Mesothelial cell of epicardium (in vitro differentiated cells): Measurements from ENCODE around the gene RANBP17. TPM values are rescaled to one million over a fixed set of nuclear protein-coding genes. Genes with fewer than 3 reads are reported as not detected.
"Not testable (repeated sequence)": the region's sequence is repeated elsewhere in the genome, so short reads cannot be mapped to it uniquely, and the experiment has no call there.

Source experiments
- DNase-seq, 2 experiments: peaks; one replicate each; pipeline ENCODE4 v3.0.0; 2021; ENCODE audit warnings: low spot score in 2 of 2; ENCODE audit not compliant: unreplicated experiment in 2 of 2
- H3K27ac Mint-ChIP-seq: 2 replicates; pipeline ENCODE4 v1.8.0; 2021; ENCODE audit warnings: mixed read lengths
- H3K27me3 Mint-ChIP-seq: 2 replicates; pipeline ENCODE4 v1.8.0; 2021; ENCODE audit warnings: low read depth, mixed read lengths
- H3K36me3 Mint-ChIP-seq: 2 replicates; pipeline ENCODE4 v1.8.0; 2021; ENCODE audit warnings: mixed read lengths
- H3K4me1 Mint-ChIP-seq: 2 replicates; pipeline ENCODE4 v1.8.0; 2021; ENCODE audit warnings: mixed read lengths
- H3K4me3 Mint-ChIP-seq: 2 replicates; pipeline ENCODE4 v1.8.0; 2021; ENCODE audit warnings: mild to moderate bottlenecking, moderate library complexity, mixed read lengths
- H3K9me3 Mint-ChIP-seq: 2 replicates; pipeline ENCODE4 v1.8.0; 2021; ENCODE audit warnings: mixed read lengths
- total RNA-seq: library from RNA; stranded (reverse); gene quantifications from 3 replicates; pipeline ENCODE4 v1.2.1, GENCODE V29; 2021
- TF ChIP-seq, protein P1 (sequence below): fragments of 200-600 bp; sonication (generic); IDR thresholded peaks from one replicate; pipeline ENCODE4 v1.5.0; 2021; ENCODE audit warnings: antibody characterized with exemption; ENCODE audit not compliant: unreplicated experiment

Gene RANBP17
- total RNA-seq, 1 donor from 2014 or later = 60.8 TPM

DNA sequence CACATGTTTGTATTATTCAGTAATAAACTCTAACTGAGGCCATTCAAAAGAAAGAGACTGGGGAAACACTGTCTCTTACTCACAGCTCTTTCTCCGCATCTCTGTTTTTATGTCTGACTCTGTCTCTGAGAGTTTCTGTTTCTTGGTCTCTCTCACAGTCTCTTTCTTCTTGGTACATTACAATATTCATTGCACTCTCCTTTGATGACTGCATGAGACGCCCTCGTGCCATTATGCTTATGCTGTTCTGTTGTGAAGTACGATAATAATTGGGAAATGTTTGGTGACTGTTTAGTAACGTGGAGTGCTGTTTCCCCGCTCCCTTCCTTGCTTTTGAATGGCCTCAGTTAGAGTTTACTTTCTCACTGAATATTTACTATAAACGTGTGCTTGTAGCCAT, 421.9 kb downstream of the RANBP17 start:
- Mint-ChIP-seq H3K36me3 (peaks cover 5% of the 10 kb centered on the region), H3K4me1 (peaks cover 2% of the 10 kb centered on the region), H3K27ac (no peak overlapping the region), H3K27me3 (no peaks in the 10 kb centered on the region), H3K9me3 (no peaks in the 10 kb centered on the region), H3K4me3 (no peak overlapping the region)
- no peak for DNase-seq
- TF ChIP-seq, protein P1, sequence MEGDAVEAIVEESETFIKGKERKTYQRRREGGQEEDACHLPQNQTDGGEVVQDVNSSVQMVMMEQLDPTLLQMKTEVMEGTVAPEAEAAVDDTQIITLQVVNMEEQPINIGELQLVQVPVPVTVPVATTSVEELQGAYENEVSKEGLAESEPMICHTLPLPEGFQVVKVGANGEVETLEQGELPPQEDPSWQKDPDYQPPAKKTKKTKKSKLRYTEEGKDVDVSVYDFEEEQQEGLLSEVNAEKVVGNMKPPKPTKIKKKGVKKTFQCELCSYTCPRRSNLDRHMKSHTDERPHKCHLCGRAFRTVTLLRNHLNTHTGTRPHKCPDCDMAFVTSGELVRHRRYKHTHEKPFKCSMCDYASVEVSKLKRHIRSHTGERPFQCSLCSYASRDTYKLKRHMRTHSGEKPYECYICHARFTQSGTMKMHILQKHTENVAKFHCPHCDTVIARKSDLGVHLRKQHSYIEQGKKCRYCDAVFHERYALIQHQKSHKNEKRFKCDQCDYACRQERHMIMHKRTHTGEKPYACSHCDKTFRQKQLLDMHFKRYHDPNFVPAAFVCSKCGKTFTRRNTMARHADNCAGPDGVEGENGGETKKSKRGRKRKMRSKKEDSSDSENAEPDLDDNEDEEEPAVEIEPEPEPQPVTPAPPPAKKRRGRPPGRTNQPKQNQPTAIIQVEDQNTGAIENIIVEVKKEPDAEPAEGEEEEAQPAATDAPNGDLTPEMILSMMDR = no peak

DNA sequence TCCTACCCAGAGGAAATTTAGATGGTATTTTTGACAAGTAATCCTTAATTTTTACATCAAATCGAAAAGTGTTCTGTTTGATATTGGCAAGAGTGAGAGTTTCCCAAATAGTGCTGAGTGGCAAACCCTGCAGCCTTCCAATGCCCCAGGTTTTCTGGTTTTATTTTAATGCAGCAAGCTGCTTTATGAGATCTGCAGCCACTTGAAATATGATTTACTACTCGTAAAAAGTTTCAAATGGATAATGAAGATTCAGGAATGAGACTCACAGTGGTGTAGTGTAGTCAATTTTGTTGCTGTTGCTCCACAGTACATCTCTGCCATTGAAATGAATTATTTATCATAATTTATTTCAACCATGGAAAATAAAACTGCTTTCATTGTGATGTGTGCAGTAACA, 423.6 kb downstream of the RANBP17 start:
- TF ChIP-seq, protein P1 = no peak
- H3K4me1 Mint-ChIP-seq = peaks cover 2% of the 10 kb centered on the region

DNA sequence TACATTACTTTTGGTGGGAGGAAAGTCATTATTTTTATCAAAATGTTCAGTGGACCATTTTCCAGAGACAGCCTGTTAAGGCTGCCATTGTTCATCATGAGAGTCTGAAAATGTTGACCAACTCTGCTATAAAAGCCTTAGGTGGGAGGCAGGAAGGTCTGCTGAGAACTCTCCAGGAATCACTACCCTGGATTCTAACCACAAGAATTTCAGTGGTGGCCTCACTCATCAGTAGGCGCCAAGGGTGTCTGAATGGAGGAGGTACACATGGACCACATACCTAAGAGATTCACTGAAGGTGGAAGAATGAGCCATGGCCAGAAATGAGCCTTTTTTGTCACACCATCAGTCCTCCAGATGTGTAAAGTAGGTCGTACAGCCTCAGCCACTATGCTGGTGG, 426.2 kb downstream of the RANBP17 start:
- H3K27me3 Mint-ChIP-seq = no peaks in the 10 kb centered on the region
- TF ChIP-seq, protein P1 = no peak
- no peaks in the 10 kb centered on the region for H3K9me3 Mint-ChIP-seq
- no peak overlapping the region for H3K4me3 Mint-ChIP-seq
- no peak for DNase-seq
- no peak overlapping the region for H3K27ac Mint-ChIP-seq
- peaks cover 2% of the 10 kb centered on the region for H3K4me1 Mint-ChIP-seq
- peaks cover under 1% of the 10 kb centered on the region for H3K36me3 Mint-ChIP-seq

More for the DNA sequence above, 423.6 kb downstream of the RANBP17 start:
- no peak for DNase-seq
- peaks cover 5% of the 10 kb centered on the region for H3K36me3 Mint-ChIP-seq
- H3K27ac Mint-ChIP-seq = no peak overlapping the region
- H3K9me3 Mint-ChIP-seq = no peaks in the 10 kb centered on the region
- no peak overlapping the region for H3K4me3 Mint-ChIP-seq
- no peaks in the 10 kb centered on the region for H3K27me3 Mint-ChIP-seq

DNA sequence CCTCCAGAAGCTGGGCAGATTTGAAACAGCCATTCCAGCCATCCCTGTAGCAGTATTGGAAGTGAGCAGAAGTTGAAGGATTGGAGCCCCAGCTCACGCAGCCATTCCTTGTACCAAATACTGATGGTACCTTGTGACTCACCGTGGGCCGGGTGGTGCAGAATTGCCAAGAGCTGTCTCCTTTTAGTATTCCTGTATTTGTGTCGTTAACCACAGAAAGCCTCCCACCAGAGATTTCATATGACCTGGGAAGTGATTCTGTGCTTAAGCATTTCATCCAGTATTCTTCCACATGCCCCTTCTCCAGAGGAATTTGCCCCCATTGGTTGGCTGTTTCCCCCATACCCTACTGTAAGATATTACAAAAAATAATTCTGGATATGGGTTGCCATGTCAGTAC, 429.6 kb downstream of the RANBP17 start:
- H3K27ac Mint-ChIP-seq = no peak overlapping the region
- H3K4me3 Mint-ChIP-seq = no peak overlapping the region
- H3K27me3 Mint-ChIP-seq = no peaks in the 10 kb centered on the region
- no peak for DNase-seq
- H3K4me1 Mint-ChIP-seq = peaks cover 13% of the 10 kb centered on the region
- H3K9me3 Mint-ChIP-seq = no peaks in the 10 kb centered on the region
- H3K36me3 Mint-ChIP-seq = peaks cover 4% of the 10 kb centered on the region
- TF ChIP-seq, protein P1 = no peak

DNA sequence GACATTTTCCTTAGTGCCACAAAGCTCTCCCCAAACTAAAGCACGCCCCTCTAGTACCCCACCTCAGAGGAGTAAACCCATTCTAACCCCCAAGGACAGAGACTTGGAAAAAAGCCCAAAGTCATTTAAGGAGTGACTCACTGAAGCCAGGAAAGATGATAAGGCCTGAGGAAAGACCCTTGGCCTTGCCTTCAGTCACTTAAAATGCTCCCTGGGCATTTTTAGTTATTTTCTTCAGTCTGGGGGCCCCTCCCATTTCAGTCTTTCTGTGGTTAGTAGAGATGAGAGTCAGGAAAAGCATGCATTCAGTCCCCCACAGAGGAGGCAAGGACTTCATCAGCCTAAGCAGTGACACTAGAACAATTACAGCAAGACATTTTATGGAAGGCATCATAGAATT, 433.5 kb downstream of the RANBP17 start:
- TF ChIP-seq, protein P1 = no peak
- peak overlapping the region; percentile 17 for H3K27ac Mint-ChIP-seq
- H3K27me3 Mint-ChIP-seq = no peaks in the 10 kb centered on the region
- H3K36me3 Mint-ChIP-seq = peaks cover 5% of the 10 kb centered on the region
- no peak for DNase-seq
- H3K4me1 Mint-ChIP-seq = peaks cover 13% of the 10 kb centered on the region
- no peak overlapping the region for H3K4me3 Mint-ChIP-seq
- H3K9me3 Mint-ChIP-seq = no peaks in the 10 kb centered on the region

DNA sequence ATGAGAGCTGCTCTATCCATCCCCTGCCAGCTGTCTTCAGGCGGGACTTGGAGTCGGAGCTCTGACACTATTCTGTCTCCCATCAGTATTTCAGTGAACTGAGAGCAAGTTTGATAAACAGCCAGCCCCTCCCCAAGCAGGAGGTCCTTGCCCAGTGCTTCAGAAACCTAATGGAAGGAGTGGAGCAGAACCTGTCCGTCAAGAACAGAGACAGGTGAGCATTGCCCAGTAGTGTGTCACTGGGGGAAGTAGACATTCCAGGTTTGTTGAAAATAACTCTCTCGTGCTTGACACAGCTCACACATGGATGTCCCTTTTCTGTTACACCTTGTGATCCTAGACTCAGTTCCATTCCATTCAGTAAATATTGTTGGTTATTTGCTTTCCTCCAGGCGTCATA, 434.0 kb downstream of the RANBP17 start:
- no peak overlapping the region for H3K27ac Mint-ChIP-seq
- H3K4me1 Mint-ChIP-seq = peaks cover 13% of the 10 kb centered on the region
- no peaks in the 10 kb centered on the region for H3K27me3 Mint-ChIP-seq

DNA sequence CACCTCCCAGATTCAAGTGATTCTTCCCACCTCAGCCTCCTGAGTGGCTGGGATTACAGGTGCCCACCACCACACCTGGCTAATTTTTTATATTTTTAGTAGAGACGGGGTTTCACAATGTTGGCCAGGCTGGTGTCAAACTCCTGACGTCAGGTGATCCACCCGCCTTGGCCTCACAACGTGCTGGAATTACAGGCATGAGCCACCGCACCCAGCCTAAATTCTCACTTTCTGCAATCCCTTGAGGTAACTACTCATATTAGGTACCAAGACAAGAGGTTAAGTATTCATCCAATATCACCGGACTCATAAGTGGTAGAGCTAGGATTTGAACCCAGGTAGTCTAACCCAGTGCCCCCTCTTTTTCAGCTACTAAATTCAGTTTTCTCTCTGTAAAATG, 436.1 kb downstream of the RANBP17 start:
- DNase-seq, H3K4me3 Mint-ChIP-seq, H3K27me3 Mint-ChIP-seq, H3K27ac Mint-ChIP-seq, H3K9me3 Mint-ChIP-seq: not testable (repeated sequence)
- Mint-ChIP-seq H3K4me1 (peaks cover 13% of the 10 kb centered on the region), H3K36me3 (peaks cover 14% of the 10 kb centered on the region)

More for the DNA sequence above, 434.0 kb downstream of the RANBP17 start:
- TF ChIP-seq, protein P1 = no peak
- H3K36me3 Mint-ChIP-seq = peaks cover 10% of the 10 kb centered on the region
- no peak for DNase-seq
- H3K4me3 Mint-ChIP-seq = no peak overlapping the region
- H3K9me3 Mint-ChIP-seq = no peaks in the 10 kb centered on the region
